ENCODE measurements around the gene EMC9.

The EMC9 gene

GRCh38 chr14:24177041-24177825 lies 35.8 kb upstream of the EMC9 start:
- H3K4me3 ChIP-seq (ENCODE audit: control insufficient read depth, low read depth, low read length), result no peak overlapping the region
- TF ChIP-seq CTCF (conservative IDR thresholded peaks at IDR 0.05; ENCODE audit: control insufficient read depth, insufficient read depth, low read depth, low read length), result no peak
- no peak for DNase-seq (ENCODE audit: low read depth)

GRCh38 chr14:24176599-24176998 lies 35.2 kb upstream of the EMC9 start:
- TF ChIP-seq CTCF (conservative IDR thresholded peaks at IDR 0.05; ENCODE audit: control insufficient read depth, insufficient read depth, low read depth, low read length), result no peak
- H3K4me3 ChIP-seq (ENCODE audit: control insufficient read depth, low read depth, low read length), result no peak overlapping the region
- no peak for DNase-seq (ENCODE audit: low read depth)

- DNase-seq (ENCODE audit: low read depth), result no peak
- no peak overlapping the region for H3K4me3 ChIP-seq (ENCODE audit: control insufficient read depth, low read depth, low read length)
- TF ChIP-seq CTCF (conservative IDR thresholded peaks at IDR 0.05; ENCODE audit: control insufficient read depth, insufficient read depth, low read depth, low read length), result no peak
Observed at GRCh38 chr14:24172871-24173281, 31.5 kb upstream of the EMC9 start.

GRCh38 chr14:24172261-24172860 lies 31.0 kb upstream of the EMC9 start:
- no peak for TF ChIP-seq CTCF (conservative IDR thresholded peaks at IDR 0.05; ENCODE audit: control insufficient read depth, insufficient read depth, low read depth, low read length)
- H3K4me3 ChIP-seq (ENCODE audit: control insufficient read depth, low read depth, low read length), result peak overlapping the region; percentile 9
- DNase-seq (ENCODE audit: low read depth), result no peak

- peak; percentile 68 for DNase-seq (ENCODE audit: low read depth)
- TF ChIP-seq CTCF (conservative IDR thresholded peaks at IDR 0.05; ENCODE audit: control insufficient read depth, insufficient read depth, low read depth, low read length), result no peak
- H3K4me3 ChIP-seq (ENCODE audit: control insufficient read depth, low read depth, low read length), result peak within 1 kb of the TSS; percentile 9
Observed at GRCh38 chr14:24171422-24172260, 30.2 kb upstream of the EMC9 start, which contains the start of gene REC8. Gene REC8, plus strand, starts transcription at chr14:24172080. Its CDS starts 473 bp downstream, at chr14:24172553.

GRCh38 chr14:24167469-24168114 lies 26.2 kb upstream of the EMC9 start:
- TF ChIP-seq CTCF (conservative IDR thresholded peaks at IDR 0.05; ENCODE audit: control insufficient read depth, insufficient read depth, low read depth, low read length), result no peak
- no peak for DNase-seq (ENCODE audit: low read depth)
- H3K4me3 ChIP-seq (ENCODE audit: control insufficient read depth, low read depth, low read length), result no peak overlapping the region
